OCI-LY7 (cell line): ENCODE results near the gene AHCTF1.

ENCODE experiments used
- EZH2phosphoT487 ChIP-seq: fragments of 200-600 bp; sonication (generic); IDR thresholded peaks from 2 replicates; pipeline ENCODE4 v1.6.1; 2018; ENCODE audit warnings: low read depth, borderline replicate concordance, mild to moderate bottlenecking, mixed run types, antibody characterized with exemption, low read length, moderate library complexity, mixed read lengths
- TF ChIP-seq, protein P1 (sequence below): fragments of 200-600 bp; sonication (generic); conservative IDR thresholded peaks from 2 replicates; pipeline ENCODE4 v1.5.1; 2014; ENCODE audit warnings: mild to moderate bottlenecking, antibody characterized with exemption, low read length, moderate library complexity, mixed read lengths

DNA sequence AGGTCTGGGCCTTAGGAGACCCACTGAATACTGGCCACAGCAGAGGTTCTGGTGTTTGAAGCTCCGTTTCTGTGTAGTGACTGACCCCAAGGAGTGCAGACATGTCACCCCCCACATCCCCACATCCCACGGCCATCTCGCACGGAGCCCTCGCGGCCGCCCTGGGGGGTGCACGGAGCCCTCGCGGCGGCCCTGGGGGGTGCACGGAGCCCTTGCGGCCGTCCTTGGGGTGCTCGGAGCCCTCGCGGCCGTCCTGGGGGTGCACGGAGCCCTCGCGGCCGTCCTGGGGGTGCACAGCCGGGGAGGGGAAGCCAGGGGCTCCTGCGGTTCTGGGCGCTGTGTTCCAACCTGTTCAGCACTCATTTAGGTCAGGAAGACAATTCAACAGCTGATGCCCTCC, 139.1 kb downstream of the AHCTF1 start:
- TF ChIP-seq, protein P1, sequence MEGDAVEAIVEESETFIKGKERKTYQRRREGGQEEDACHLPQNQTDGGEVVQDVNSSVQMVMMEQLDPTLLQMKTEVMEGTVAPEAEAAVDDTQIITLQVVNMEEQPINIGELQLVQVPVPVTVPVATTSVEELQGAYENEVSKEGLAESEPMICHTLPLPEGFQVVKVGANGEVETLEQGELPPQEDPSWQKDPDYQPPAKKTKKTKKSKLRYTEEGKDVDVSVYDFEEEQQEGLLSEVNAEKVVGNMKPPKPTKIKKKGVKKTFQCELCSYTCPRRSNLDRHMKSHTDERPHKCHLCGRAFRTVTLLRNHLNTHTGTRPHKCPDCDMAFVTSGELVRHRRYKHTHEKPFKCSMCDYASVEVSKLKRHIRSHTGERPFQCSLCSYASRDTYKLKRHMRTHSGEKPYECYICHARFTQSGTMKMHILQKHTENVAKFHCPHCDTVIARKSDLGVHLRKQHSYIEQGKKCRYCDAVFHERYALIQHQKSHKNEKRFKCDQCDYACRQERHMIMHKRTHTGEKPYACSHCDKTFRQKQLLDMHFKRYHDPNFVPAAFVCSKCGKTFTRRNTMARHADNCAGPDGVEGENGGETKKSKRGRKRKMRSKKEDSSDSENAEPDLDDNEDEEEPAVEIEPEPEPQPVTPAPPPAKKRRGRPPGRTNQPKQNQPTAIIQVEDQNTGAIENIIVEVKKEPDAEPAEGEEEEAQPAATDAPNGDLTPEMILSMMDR, result no peak
- no peak for TF ChIP-seq EZH2phosphoT487
